Gastrocnemius medialis (tissue), 4 donors: ENCODE data around the gene METTL15. TPM values are rescaled to one million over a fixed set of nuclear protein-coding genes. Genes with fewer than 3 reads are reported as not detected.

ENCODE experiments used
- ATAC-seq, 2 donors: fragments of 150-250 bp; one replicate each; pipeline ENCODE4 v1.9.1; 2016
- DNase-seq, 2 donors: peaks; one replicate each; pipeline ENCODE4 v3.0.0-alpha.2; 2019
- H3K27ac ChIP-seq, 4 donors: fragments of 200-600 bp; sonication (generic); 1 replicate in 1 of 4; 2 replicates in 3 of 4; pipeline ENCODE4 v1.5.1; 2016 to 2018; ENCODE audit warnings: mild to moderate bottlenecking in 2 of 4, moderate library complexity in 1 of 4
- H3K27me3 ChIP-seq, 3 donors: fragments of 200-600 bp; sonication (generic) in 2 of 3; 1 replicate in 1 of 3; 2 replicates in 2 of 3; pipeline versions ENCODE4 v1.5.1 to v1.6.0; 2016 to 2019; ENCODE audit warnings: mild to moderate bottlenecking in 1 of 3, moderate library complexity in 1 of 3
- H3K36me3 ChIP-seq, 2 donors: fragments of 200-600 bp; sonication (generic) in 1 of 2; one replicate each; pipeline ENCODE4 v1.5.1; 2017 to 2018
- H3K4me1 ChIP-seq, 2 donors: fragments of 200-600 bp; sonication (generic) in 1 of 2; one replicate each; pipeline ENCODE4 v1.5.1; 2016 to 2017; ENCODE audit warnings: mild to moderate bottlenecking in 2 of 2
- H3K4me3 ChIP-seq, 4 donors: fragments of 200-600 bp; sonication (generic) in 3 of 4; 1 replicate in 1 of 4; 2 replicates in 3 of 4; pipeline ENCODE4 v1.5.1; 2016 to 2019; ENCODE audit warnings: mild to moderate bottlenecking in 2 of 4
- H3K9me3 ChIP-seq, 3 donors: fragments of 200-600 bp; sonication (generic) in 2 of 3; 1 replicate in 1 of 3; 2 replicates in 2 of 3; pipeline ENCODE4 v1.5.1; 2016 to 2019
- CTCF ChIP-seq, 5 experiments: fragments of 450-650 bp in 3 of 5; fragments of 200-600 bp in 2 of 5; sonication (generic) in 2 of 5; IDR thresholded peaks in 4 of 5; conservative IDR thresholded peaks in 1 of 5; 1 replicate in 4 of 5; 2 replicates in 1 of 5; pipeline ENCODE4 v1.5.1; 2016 to 2019; ENCODE audit warnings: antibody characterized with exemption in 5 of 5, mild to moderate bottlenecking in 3 of 5, moderate library complexity in 3 of 5
- POLR2A ChIP-seq, 2 donors: fragments of 450-650 bp; IDR thresholded peaks; one replicate each; pipeline ENCODE4 v1.6.1; 2017; ENCODE audit warnings: antibody characterized with exemption in 2 of 2, mild to moderate bottlenecking in 2 of 2, moderate library complexity in 2 of 2
- in situ Hi-C, 4 donors: fragments of 200-750 bp; cut with MboI; loops; one replicate each; pipeline versions ENCODE4 v1.15.0 to v1.8.0; 2017; ENCODE audit warnings: low sequenced_read_pairs in 4 of 4
- intact Hi-C: fragments of 100-400 bp; cut with DNase I; formaldehyde crosslinking; loops from one replicate; pipeline ENCODE4 v1.15.1; 2023; ENCODE audit warnings: low total_unique reads
- total RNA-seq, 4 donors: library from RNA; depleted of rRNA; stranded (reverse); fragments of >200 nt; gene quantifications; one replicate each; pipeline versions ENCODE4 v1.1.0 to v1.2.3, GENCODE V29; 2016

The METTL15 gene
- total RNA-seq, 4 donors from 2014 or later: 4.5 to 15.5 (median 6.7) TPM

GRCh38 chr11:28142724-28143123, 34.5 kb downstream of the METTL15 start:
- in situ Hi-C loops: no loop called here

GRCh38 chr11:28144808-28145207, 36.6 kb downstream of the METTL15 start:
- intact Hi-C loops: no loop called here
- Histone ChIP-seq H3K27ac (no peak overlapping the region), H3K36me3 (peaks cover 0 to 11% of the 10 kb centered on the region in 2 donors), H3K9me3 (peaks cover 0 to 8% (median 0%) of the 10 kb centered on the region in 3 donors), H3K4me1 (no peaks in the 10 kb centered on the region), H3K4me3 (no peak overlapping the region), H3K27me3 (no peaks in the 10 kb centered on the region)
- DNase-seq (no peak), ATAC-seq (no peak)
- TF ChIP-seq CTCF (IDR thresholded peaks at IDR 0.05 in 4 of 5, conservative IDR thresholded peaks at IDR 0.05 in 1 of 5) (no peak), POLR2A (IDR thresholded peaks at IDR 0.05) (no peak)
- in situ Hi-C loops: no loop called here

More at GRCh38 chr11:28142724-28143123, 34.5 kb downstream of the METTL15 start:
- intact Hi-C loops: no loop called here
- TF ChIP-seq CTCF (IDR thresholded peaks at IDR 0.05 in 4 of 5, conservative IDR thresholded peaks at IDR 0.05 in 1 of 5) (no peak), POLR2A (IDR thresholded peaks at IDR 0.05) (no peak)
- no peak for ATAC-seq
- Histone ChIP-seq H3K4me1 (no peaks in the 10 kb centered on the region), H3K27me3 (no peaks in the 10 kb centered on the region), H3K4me3 (no peak overlapping the region), H3K36me3 (peaks cover 0 to 14% of the 10 kb centered on the region in 2 donors), H3K9me3 (peaks cover 0 to 8% (median 0%) of the 10 kb centered on the region in 3 donors), H3K27ac (no peak overlapping the region)
- DNase-seq: no peak

- intact Hi-C loops: no loop called here
- Histone ChIP-seq H3K27ac (no peak overlapping the region), H3K36me3 (no peaks in the 10 kb centered on the region), H3K27me3 (no peaks in the 10 kb centered on the region), H3K4me1 (no peaks in the 10 kb centered on the region), H3K9me3 (no peaks in the 10 kb centered on the region), H3K4me3 (no peak overlapping the region)
- no peak for TF ChIP-seq POLR2A (IDR thresholded peaks at IDR 0.05)
- TF ChIP-seq CTCF (IDR thresholded peaks at IDR 0.05 in 4 of 5, conservative IDR thresholded peaks at IDR 0.05 in 1 of 5): no peak
- ATAC-seq (peak in 1 of 2 donors; percentile 79), DNase-seq (no peak)
- in situ Hi-C loops: no loop called here
Observed at GRCh38 chr11:28146123-28146751, 38.0 kb downstream of the METTL15 start.

GRCh38 chr11:28152743-28153142, 44.6 kb downstream of the METTL15 start:
- in situ Hi-C loops: no loop called here
- H3K27me3 ChIP-seq: no peaks in the 10 kb centered on the region
- DNase-seq (no peak), ATAC-seq (no peak)
- no peaks in the 10 kb centered on the region for H3K36me3 ChIP-seq
- intact Hi-C loops: no loop called here
- no peaks in the 10 kb centered on the region for H3K4me1 ChIP-seq
- no peak overlapping the region for H3K4me3 ChIP-seq
- TF ChIP-seq CTCF (IDR thresholded peaks at IDR 0.05 in 4 of 5, conservative IDR thresholded peaks at IDR 0.05 in 1 of 5) (no peak), POLR2A (IDR thresholded peaks at IDR 0.05) (no peak)
- H3K27ac ChIP-seq: no peak overlapping the region
- H3K9me3 ChIP-seq: no peaks in the 10 kb centered on the region

- TF ChIP-seq POLR2A (IDR thresholded peaks at IDR 0.05) (no peak), CTCF (IDR thresholded peaks at IDR 0.05 in 4 of 5, conservative IDR thresholded peaks at IDR 0.05 in 1 of 5) (no peak)
- in situ Hi-C loops (no loop called here), intact Hi-C loops (no loop called here)
- H3K36me3 ChIP-seq: peaks cover 0 to 6% of the 10 kb centered on the region in 2 donors
- no peaks in the 10 kb centered on the region for H3K9me3 ChIP-seq
- no peak overlapping the region for H3K4me3 ChIP-seq
- DNase-seq (no peak), ATAC-seq (no peak)
- no peaks in the 10 kb centered on the region for H3K4me1 ChIP-seq
- H3K27ac ChIP-seq: no peak overlapping the region
- no peaks in the 10 kb centered on the region for H3K27me3 ChIP-seq
Observed at GRCh38 chr11:28153586-28153985, 45.4 kb downstream of the METTL15 start.
